MM.1S (cell line): ENCODE measurements around the gene CIROP.

Source experiments
- DNase-seq: peaks from one replicate; pipeline ENCODE4 v3.0.0-alpha.2; 2015
- H2AFZ ChIP-seq: fragments of 300-600 bp; sonication (generic); 2 replicates; pipeline ENCODE4 v1.6.0; 2016; ENCODE audit warnings: antibody characterized with exemption, low read length
- H3F3A ChIP-seq: fragments of 300-600 bp; sonication (generic); 2 replicates; pipeline ENCODE4 v1.6.1; 2016; ENCODE audit warnings: mild to moderate bottlenecking, antibody characterized with exemption, low read length, moderate library complexity, mixed read lengths; ENCODE audit not compliant: insufficient read depth
- H3K27ac ChIP-seq: fragments of 300-600 bp; sonication (generic); 2 replicates; pipeline ENCODE4 v1.5.1; 2016; ENCODE audit warnings: mild to moderate bottlenecking, low read length
- H3K27me3 ChIP-seq: fragments of 300-600 bp; sonication (generic); replicated peaks from 2 replicates; pipeline ENCODE4 v1.6.0; 2016; ENCODE audit warnings: low read length; ENCODE audit not compliant: insufficient read depth
- H3K36me3 ChIP-seq: fragments of 300-600 bp; sonication (generic); replicated peaks from 2 replicates; pipeline ENCODE4 v1.6.1; 2016; ENCODE audit warnings: mild to moderate bottlenecking, low read length, mixed read lengths; ENCODE audit not compliant: insufficient read depth
- H3K4me1 ChIP-seq: fragments of 300-600 bp; sonication (generic); 2 replicates; pipeline ENCODE4 v1.6.1; 2016; ENCODE audit warnings: low read length, mixed read lengths
- H3K4me2 ChIP-seq: fragments of 300-600 bp; sonication (generic); 2 replicates; pipeline ENCODE4 v1.6.0; 2016; ENCODE audit warnings: low read depth, low read length
- H3K4me3 ChIP-seq: fragments of 300-600 bp; sonication (generic); 2 replicates; pipeline ENCODE4 v1.5.1; 2016; ENCODE audit warnings: low read length, mixed read lengths
- H3K79me2 ChIP-seq: fragments of 300-600 bp; sonication (generic); 2 replicates; pipeline ENCODE4 v1.6.1; 2016; ENCODE audit warnings: mixed run types, low read length, mixed read lengths
- H3K9ac ChIP-seq: fragments of 300-600 bp; sonication (generic); 2 replicates; pipeline ENCODE4 v1.6.1; 2016; ENCODE audit warnings: low read length, mixed read lengths
- H3K9me2 ChIP-seq: fragments of 300-600 bp; sonication (generic); replicated peaks from 2 replicates; pipeline ENCODE4 v1.6.1; 2016; ENCODE audit warnings: mild to moderate bottlenecking, low read length, mixed read lengths; ENCODE audit not compliant: insufficient read depth
- H3K9me3 ChIP-seq: fragments of 300-600 bp; sonication (generic); replicated peaks from 2 replicates; pipeline ENCODE4 v1.6.1; 2016; ENCODE audit warnings: mild to moderate bottlenecking, low read length, mixed read lengths; ENCODE audit not compliant: insufficient read depth
- H4K20me1 ChIP-seq: fragments of 300-600 bp; sonication (generic); 2 replicates; pipeline ENCODE4 v1.6.1; 2016; ENCODE audit warnings: mild to moderate bottlenecking, low read length, moderate library complexity, mixed read lengths; ENCODE audit not compliant: insufficient read depth
- CTCF ChIP-seq: fragments of 300-600 bp; sonication (generic); IDR thresholded peaks from 2 replicates; pipeline ENCODE4 v1.5.1; 2016; ENCODE audit warnings: antibody characterized with exemption, low read length, mixed read lengths
- EZH2 ChIP-seq: fragments of 300-600 bp; sonication (generic); optimal IDR thresholded peaks from 2 replicates; pipeline ENCODE3; 2017; ENCODE audit warnings: low read depth, mild to moderate bottlenecking, antibody characterized with exemption, low read length, mixed read lengths
- EZH2phosphoT487 ChIP-seq: fragments of 300-600 bp; sonication (generic); IDR thresholded peaks from 2 replicates; pipeline ENCODE4 v1.6.1; 2018; ENCODE audit warnings: antibody characterized with exemption, low read length

The CIROP gene

DNA sequence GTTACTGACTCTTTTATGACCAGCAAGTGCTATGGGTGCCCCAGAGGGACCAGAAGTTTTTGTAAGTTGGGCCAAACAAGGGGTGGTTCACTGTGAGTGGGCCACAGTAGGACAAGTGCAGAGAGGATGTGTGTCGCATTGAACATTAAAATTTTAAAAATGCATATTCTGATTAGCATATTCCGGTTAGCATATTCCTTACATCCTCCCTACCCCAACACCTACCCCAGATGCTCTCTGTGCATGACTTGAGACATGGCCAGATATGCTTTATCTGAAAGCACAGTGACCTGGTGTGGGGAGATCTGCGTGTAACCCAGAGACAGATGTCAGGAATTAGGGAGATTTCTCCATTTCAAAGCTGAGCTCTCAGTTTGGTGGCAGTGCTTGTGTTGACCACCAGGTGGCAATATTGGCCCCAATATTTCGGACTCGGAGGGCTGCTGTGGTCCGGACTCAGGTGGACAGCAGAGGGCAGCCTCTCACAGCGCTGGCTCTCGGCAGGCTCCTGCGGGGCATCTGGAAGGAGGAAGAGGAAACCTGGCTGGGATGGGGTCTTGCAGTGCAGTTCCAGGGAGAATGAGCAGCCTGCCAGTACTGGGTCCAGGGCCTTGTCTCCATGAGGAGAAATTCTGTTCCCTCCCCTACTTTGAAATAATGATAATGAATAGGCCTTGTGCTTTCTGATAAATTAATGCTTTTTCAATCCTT, 15.9 kb upstream of the CIROP start:
- Histone ChIP-seq H3K79me2 (no peaks in the 10 kb centered on the region), H3K4me3 (peak overlapping the region; percentile 24; the same call in 1 of the 2 replicates), H3K36me3 (no peaks in the 10 kb centered on the region), H4K20me1 (no peaks in the 10 kb centered on the region), H3K4me1 (peaks cover 11% of the 10 kb centered on the region), H3K9ac (peak overlapping the region; percentile 25; the same call in 1 of the 2 replicates), H3K27me3 (no peaks in the 10 kb centered on the region), H3K9me2 (no peaks in the 10 kb centered on the region), H3F3A (peaks cover 5% of the 10 kb centered on the region; the same call in 1 of the 2 replicates), H3K27ac (peak overlapping the region; percentile 56; the same call in 1 of the 2 replicates), H3K9me3 (no peaks in the 10 kb centered on the region), H3K4me2 (peak overlapping the region; percentile 83), H2AFZ (0 out of 2 replicates have a peak overlapping the region, but pooled peaks have one; percentile 35)
- TF ChIP-seq EZH2phosphoT487 (no peak), CTCF (peak; percentile 96)
- DNase-seq, result peak; percentile 71

DNA sequence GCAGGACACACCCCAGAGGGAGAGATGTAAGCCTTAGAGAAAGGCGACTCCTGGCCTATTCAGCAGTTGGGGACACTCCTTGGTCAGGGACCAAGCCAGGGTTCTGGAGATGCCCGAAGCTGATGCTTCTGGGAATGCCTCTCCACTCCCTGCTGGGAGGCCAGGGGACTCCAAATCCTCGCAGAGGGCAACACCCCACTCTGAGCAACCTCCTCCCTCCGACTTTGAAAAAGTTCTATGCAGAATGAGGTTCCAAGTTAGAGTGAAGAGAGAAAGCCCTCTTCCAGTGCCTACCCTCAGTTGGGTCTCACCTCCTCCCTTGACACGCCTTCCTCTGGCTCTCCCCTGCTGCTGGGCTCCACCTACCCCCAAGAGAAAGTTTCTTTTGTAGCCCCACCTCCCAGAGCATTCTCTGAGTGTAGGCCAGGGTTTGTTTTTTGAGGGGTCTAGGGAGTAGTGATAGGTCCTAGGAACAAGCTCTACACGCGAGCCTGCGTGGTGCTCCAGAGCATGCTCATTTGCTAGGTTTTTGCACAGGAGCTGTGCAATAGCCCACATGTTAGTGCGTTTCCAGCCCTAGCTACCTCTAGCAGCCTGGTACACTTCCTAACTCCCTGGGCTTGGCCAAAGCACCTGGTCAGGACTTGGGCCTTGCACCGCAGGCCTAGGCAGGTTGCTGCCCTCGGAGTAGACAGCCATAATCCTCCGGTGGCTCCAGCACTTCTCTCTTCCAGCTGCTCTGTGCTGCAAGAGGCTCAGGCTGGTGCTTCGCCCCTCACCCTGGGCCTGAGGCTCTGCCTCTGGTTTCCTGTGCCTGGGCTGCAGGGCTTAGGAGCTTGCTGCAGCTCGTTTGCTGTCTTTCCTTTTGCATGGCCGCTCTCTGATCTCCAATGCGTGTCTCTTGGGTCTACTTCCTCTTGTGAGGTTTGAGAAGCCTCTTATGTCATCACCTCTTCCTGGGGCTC, 14.9 kb upstream of the CIROP start:
- no peak for DNase-seq
- Histone ChIP-seq H2AFZ (no peak overlapping the region), H3K4me3 (no peak overlapping the region)

DNA sequence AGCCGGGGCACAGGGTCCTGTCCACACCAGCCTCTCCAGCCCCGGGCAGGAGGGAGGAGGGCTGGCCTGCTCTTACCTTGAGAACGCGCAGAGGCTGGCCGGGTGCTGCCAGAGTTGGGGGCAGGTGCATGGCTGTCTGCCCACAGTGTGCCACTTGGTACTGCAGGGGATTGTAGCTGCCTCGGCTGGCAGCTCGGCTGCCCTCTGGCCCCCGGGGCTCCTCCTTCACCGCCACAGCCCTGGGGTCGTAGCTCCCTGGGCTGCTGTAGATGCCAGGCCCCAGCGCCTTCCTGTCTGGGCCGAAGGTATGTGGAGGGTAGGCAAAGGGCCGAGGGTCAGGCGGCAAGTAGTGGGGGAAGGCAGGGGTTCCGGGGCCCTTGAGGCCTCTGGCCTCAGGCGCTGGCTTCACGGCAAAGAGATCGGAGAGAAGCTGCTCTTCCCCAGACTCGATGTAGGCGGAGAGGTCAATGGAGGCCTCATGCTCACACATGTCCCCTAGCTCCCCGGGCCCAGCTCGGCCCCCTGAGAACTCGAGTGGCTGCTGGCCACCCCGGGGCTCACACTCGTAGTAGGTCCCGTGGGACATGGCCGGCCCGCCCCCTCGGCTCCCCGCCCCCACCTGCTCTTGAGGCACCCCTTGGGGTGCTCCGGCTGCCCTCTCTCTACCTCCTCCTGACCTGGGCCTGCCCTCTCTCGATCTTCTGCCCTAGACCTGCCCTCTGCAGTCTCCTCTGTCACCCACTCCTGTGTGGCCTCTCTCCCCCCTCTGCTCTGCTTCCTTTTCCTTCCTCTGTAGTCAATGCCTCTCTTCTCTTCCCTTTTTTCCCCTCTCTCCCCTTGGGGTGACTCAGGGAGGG, 13.9 kb upstream of the CIROP start, which contains the start of gene CEBPE:
CEBPE (minus strand) TSS at position 750 of the 857 bp plus-strand sequence; CDS start at position 586, 164 bp downstream.
- Histone ChIP-seq H3K4me2 (no peak within 1 kb of the TSS), H4K20me1 (no peaks in the 10 kb centered on the region)
- DNase-seq, result no peak

More for the DNA sequence above, 14.9 kb upstream of the CIROP start:
- H3K27me3 ChIP-seq, result no peaks in the 10 kb centered on the region
- no peaks in the 10 kb centered on the region for H3K36me3 ChIP-seq
- no peaks in the 10 kb centered on the region for H3K9me3 ChIP-seq
- no peaks in the 10 kb centered on the region for H4K20me1 ChIP-seq
- no peak for TF ChIP-seq EZH2phosphoT487
- TF ChIP-seq EZH2, result no peak
- H3K4me2 ChIP-seq, result no peak overlapping the region
- peaks cover 5% of the 10 kb centered on the region; the same call in 1 of the 2 replicates for H3F3A ChIP-seq
- H3K4me1 ChIP-seq, result peaks cover 11% of the 10 kb centered on the region
- no peaks in the 10 kb centered on the region for H3K79me2 ChIP-seq
- no peaks in the 10 kb centered on the region for H3K9me2 ChIP-seq
- H3K27ac ChIP-seq, result no peak overlapping the region
- no peak overlapping the region for H3K9ac ChIP-seq

More for the DNA sequence above, 13.9 kb upstream of the CIROP start, which contains the start of gene CEBPE:
- H3K9me3 ChIP-seq, result no peaks in the 10 kb centered on the region
- H3K4me3 ChIP-seq, result no peak within 1 kb of the TSS
- H3K27ac ChIP-seq, result no peak within 1 kb of the TSS
- no peak for TF ChIP-seq CTCF
- TF ChIP-seq EZH2, result no peak
- no peak for TF ChIP-seq EZH2phosphoT487
- no peaks in the 10 kb centered on the region for H3K79me2 ChIP-seq
- H3F3A ChIP-seq, result peaks cover 5% of the 10 kb centered on the region; the same call in 1 of the 2 replicates
- no peak within 1 kb of the TSS for H3K9ac ChIP-seq
- no peaks in the 10 kb centered on the region for H3K27me3 ChIP-seq
- peaks cover 11% of the 10 kb centered on the region for H3K4me1 ChIP-seq
- H3K9me2 ChIP-seq, result no peaks in the 10 kb centered on the region
- no peak within 1 kb of the TSS for H2AFZ ChIP-seq
- H3K36me3 ChIP-seq, result no peaks in the 10 kb centered on the region
